Activated CD4-positive, alpha-beta T cell treated with anti-CD3 and anti-CD28 coated beads for 48 hours (primary cell): ENCODE measurements around the gene VWA1.

Experiments used
- DNase-seq: peaks from one replicate; pipeline ENCODE4 v3.0.0-alpha.2; 2020

Gene VWA1

GRCh38 chr1:1489231-1489630 lies 53.7 kb downstream of the VWA1 start:
- DNase-seq, result no peak

DNA sequence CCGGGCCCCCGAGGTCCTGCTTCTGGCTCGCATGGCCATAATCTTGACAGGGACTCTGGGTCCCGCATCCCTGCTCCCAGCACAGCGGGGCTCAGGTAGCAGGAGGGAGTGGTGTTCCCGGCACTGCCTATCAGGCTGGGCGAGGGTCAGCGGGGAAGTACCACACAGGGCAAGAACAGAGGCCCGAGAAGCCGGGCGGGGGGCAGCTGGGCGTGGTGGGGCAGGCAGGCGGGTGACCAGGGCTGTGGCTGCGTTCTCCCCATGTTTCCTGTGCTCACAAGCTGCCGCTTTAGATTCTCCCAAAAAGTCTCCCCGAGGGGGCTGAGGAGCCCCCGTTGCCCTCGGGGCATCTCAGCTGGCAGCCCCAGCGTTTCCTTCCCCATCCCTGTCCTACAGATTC lies 54.4 kb downstream of the VWA1 start:
- no peak for DNase-seq

DNA sequence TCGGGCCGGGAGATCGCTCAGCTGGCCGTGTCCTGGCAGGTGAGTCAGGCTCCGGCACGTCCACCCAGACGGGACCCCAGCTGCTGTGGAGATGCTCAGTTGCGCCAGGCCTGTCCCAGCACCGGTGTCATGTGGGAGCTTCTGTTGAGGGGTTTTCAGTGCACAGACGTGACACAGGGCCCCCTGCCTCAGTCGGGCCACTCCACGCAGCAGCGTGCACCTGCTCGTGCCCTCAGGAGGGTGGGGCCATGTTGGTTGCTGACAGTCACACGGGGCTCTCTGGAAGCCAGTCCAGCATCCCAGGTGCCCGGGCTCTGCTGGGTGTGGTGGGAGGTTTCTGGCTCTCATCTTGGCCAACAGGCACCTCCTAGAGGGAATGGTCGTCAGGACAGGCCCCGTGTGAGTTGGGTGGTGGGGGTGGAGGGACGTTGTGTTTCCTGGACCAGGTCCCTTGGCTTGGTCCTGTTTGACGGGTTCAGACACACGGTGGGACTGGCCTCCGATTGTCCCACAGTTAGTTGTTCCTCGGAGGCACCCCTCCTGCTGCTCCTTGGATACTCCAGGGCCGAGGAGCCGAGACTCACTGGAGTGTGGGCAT lies 55.2 kb downstream of the VWA1 start:
- DNase-seq, result no peak

DNA sequence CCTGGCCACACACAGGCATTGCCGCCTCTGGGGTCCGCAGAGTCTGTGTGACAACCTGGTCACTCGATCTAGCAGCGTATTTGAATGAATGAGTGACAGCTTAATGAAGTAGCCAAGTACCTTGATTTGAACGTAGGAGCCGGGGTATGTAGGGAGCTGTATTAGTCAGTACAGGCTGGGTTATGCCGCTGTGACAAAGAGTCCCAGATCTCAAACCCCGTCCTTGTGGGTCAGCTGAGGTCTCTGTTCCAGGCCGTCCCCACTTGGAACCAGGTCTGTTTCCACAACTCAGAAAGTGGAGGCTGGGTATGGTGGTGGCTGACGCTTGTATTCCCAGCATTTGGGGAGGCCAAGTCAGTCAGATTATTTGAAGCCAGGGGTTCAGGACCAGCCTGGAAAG lies 56.1 kb downstream of the VWA1 start:
- no peak for DNase-seq
